GM12873 (cell line): ENCODE measurements around the gene DBNDD1.

ENCODE experiments used
- TF ChIP-seq, protein P1 (sequence below): IDR thresholded peaks from 2 replicates; pipeline ENCODE4 v1.5.1; 2012; ENCODE audit warnings: low read depth, mild to moderate bottlenecking, moderate library complexity, low read length, control low read depth; ENCODE audit not compliant: insufficient read depth; ENCODE audit errors: missing control alignments

Gene DBNDD1

DNA sequence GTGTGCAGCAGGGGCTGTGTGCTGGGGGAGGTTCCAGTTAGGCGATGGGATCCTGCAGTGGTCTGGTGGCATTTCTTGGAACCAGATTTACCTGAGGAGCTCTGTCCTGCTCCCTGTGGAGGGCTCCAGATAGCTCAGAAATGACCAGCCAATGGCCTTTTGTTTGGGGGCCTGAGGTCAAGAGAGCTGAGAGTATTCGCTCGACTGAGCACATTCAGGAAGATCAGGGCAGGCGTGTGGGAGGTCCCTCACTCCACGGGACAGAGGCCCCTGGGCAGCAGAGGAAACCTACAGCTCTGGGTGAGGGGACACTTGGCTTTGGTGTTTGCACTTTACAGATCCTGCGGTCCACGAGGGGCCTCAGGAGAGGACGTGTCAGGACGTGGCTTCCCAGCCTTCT lies 52.5 kb downstream of the DBNDD1 start:
- TF ChIP-seq, protein P1, sequence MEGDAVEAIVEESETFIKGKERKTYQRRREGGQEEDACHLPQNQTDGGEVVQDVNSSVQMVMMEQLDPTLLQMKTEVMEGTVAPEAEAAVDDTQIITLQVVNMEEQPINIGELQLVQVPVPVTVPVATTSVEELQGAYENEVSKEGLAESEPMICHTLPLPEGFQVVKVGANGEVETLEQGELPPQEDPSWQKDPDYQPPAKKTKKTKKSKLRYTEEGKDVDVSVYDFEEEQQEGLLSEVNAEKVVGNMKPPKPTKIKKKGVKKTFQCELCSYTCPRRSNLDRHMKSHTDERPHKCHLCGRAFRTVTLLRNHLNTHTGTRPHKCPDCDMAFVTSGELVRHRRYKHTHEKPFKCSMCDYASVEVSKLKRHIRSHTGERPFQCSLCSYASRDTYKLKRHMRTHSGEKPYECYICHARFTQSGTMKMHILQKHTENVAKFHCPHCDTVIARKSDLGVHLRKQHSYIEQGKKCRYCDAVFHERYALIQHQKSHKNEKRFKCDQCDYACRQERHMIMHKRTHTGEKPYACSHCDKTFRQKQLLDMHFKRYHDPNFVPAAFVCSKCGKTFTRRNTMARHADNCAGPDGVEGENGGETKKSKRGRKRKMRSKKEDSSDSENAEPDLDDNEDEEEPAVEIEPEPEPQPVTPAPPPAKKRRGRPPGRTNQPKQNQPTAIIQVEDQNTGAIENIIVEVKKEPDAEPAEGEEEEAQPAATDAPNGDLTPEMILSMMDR = no peak

DNA sequence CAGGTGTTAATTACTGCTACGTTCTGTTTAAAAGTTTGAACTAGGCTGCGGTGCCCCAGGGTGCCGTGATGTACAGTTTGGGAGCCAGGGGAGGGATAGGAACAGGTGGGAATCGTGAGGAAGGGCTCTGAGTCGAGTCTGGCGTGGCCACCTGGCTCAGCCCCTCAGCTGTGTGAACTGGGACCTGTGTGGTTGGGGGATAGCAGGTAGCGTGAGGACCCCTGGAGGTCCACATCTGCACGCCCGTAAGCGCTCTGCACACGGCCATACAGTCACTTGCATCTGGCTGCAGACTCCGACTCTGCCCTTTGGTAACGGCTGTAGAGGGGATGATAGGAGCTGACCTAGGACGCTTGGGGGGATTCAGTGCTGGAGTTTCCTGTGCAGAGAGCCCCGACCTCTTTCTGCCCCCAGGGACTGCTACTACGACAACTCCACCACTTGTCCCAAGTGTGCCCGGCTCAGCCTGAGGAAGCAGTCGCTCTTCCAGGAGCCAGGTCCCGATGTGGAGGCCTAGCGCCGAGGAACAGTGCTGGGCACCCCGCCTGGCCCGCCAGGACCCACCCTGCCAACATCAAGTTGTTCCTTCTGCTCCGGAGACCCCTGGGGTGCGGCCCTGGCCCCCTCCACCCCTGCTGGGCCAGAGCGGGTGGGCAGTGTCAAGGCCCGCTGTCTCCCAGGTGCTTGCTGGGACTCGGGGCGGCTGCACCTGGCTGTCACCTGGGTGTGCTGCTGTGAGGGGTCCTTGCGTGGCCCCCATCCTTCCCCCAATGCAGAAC lies 53.6 kb downstream of the DBNDD1 start:
- TF ChIP-seq, protein P1 = no peak

DNA sequence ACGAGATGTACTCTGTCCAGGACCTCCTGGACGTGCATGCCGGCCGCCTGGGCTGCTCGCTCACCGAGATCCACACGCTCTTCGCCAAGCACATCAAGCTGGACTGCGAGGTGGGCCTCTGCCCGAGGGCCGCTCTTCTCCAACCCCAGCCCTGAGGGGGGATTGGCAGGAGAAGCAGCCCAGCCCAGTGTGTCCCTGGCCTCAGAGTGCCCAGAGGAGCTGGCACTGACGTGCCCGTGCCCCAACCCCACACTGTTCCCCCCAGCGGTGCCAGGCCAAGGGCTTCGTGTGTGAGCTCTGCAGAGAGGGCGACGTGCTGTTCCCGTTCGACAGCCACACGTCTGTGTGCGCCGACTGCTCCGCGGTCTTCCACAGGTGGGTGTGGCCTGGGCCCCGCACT lies 55.1 kb downstream of the DBNDD1 start:
- TF ChIP-seq, protein P1 = no peak

DNA sequence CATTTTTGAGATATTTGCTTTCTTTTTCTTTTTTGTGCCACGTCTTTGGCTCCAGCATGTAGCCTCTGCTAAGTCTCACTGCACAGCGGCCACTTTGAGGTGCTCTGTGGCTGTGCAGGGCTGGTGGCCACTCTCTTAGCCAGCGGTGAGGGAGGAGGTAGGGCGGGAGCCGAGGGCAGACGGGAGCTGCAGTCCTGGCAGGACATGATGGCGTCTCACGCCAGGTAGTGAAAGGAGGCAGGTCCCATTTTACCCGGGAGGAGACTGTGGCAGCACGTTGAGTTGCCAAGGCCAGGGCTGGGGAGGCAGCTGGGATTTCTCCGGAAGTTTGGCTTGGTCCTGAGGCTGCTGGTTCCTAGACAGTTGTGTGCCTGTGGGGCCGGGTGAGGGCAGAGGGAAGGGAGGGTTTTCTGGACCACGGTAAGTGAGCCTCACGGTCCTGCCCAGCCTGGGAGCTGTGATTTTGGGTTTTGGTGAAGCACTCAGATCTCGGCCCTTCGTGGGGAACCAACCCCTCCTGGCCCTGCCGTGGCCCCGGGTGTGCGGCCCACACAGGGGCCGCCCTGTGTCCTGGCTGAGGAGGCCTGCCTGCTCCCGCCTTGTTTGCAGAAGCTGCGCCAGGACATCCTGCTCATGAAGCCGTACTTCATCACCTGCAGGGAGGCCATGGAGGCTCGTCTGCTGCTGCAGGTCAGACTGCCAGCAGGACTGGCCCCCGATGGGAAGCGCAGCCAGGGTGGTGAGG lies 56.3 kb downstream of the DBNDD1 start:
- TF ChIP-seq, protein P1 = no peak

DNA sequence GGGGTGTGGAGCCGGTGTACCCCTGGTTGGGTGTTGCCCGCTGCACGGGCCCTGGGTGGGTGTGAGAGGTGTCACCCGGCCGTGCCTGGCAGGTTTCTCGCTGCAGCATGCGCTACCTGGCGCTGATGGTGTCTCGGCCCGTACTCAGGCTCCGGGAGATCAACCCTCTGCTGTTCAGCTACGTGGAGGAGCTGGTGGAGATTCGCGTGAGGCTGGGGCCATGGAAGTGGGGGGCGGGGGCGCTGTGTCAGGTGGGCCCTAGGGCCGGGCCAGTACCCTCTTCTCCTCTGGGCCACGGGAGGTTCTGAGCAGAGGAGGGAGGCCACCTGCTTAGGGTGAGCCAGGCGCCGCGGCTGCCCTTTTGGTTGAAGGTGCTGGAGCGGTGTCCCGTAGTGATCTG lies 57.3 kb downstream of the DBNDD1 start:
- TF ChIP-seq, protein P1 = no peak

- TF ChIP-seq, protein P1 = no peak
Observed at GRCh38 chr16:89960966-89961365, 58.3 kb downstream of the DBNDD1 start.

GRCh38 chr16:89958596-89958995 lies 60.7 kb downstream of the DBNDD1 start:
- TF ChIP-seq, protein P1 = no peak
